Ectodermal cell (in vitro differentiated cells): ENCODE data around the gene SYDE2.

ENCODE experiments used
- H3K27ac ChIP-seq: 2 replicates; pipeline ENCODE4 v1.7.0; 2013; ENCODE audit warnings: mild to moderate bottlenecking, low read depth, low read length; ENCODE audit not compliant: insufficient read depth, poor library complexity, severe bottlenecking
- H3K27me3 ChIP-seq: 2 replicates; pipeline ENCODE4 v1.7.0; 2013; ENCODE audit warnings: mild to moderate bottlenecking, low read length; ENCODE audit not compliant: insufficient read depth, control insufficient read depth, poor library complexity, severe bottlenecking
- H3K36me3 ChIP-seq: one replicate; pipeline ENCODE4 v1.7.0; 2013; ENCODE audit warnings: low read length; ENCODE audit not compliant: control insufficient read depth, insufficient read depth
- H3K4me1 ChIP-seq: one replicate; pipeline ENCODE4 v1.7.0; 2013; ENCODE audit warnings: low read length; ENCODE audit not compliant: control insufficient read depth, insufficient read depth
- H3K4me3 ChIP-seq: 2 replicates; pipeline ENCODE4 v1.7.0; 2013; ENCODE audit warnings: low read depth, low read length, control low read depth; ENCODE audit not compliant: insufficient read depth
- H3K9me3 ChIP-seq: 2 replicates; pipeline ENCODE4 v1.7.0; 2013; ENCODE audit warnings: mild to moderate bottlenecking, low read length, moderate library complexity; ENCODE audit not compliant: control insufficient read depth
- WGBS, 2 experiments: methylation state at CpG; one replicate each; pipeline ENCODE4 v1.1.7; 2013; ENCODE audit warnings: missing lambda C conversion rate in 2 of 2; 5-methylcytosine and 5-hydroxymethylcytosine counted together

The SYDE2 gene

GRCh38 chr1:85216697-85217096, 15.9 kb upstream of the SYDE2 start:
- no peak overlapping the region for H3K4me3 ChIP-seq
- H3K27ac ChIP-seq: no peak overlapping the region
- no peaks in the 10 kb centered on the region for H3K36me3 ChIP-seq
- no peaks in the 10 kb centered on the region for H3K9me3 ChIP-seq
- no peaks in the 10 kb centered on the region for H3K27me3 ChIP-seq
- peaks cover 7% of the 10 kb centered on the region for H3K4me1 ChIP-seq

- H3K27me3 ChIP-seq: no peaks in the 10 kb centered on the region
- H3K4me1 ChIP-seq: no peaks in the 10 kb centered on the region
- WGBS, 2 experiments: 76 to 90% methylated on average over 4 of the region's 5 CpGs
- no peak overlapping the region for H3K4me3 ChIP-seq
- no peak overlapping the region for H3K27ac ChIP-seq
- no peaks in the 10 kb centered on the region for H3K36me3 ChIP-seq
- no peaks in the 10 kb centered on the region for H3K9me3 ChIP-seq
Measured at GRCh38 chr1:85214654-85215053, 13.8 kb upstream of the SYDE2 start.

DNA sequence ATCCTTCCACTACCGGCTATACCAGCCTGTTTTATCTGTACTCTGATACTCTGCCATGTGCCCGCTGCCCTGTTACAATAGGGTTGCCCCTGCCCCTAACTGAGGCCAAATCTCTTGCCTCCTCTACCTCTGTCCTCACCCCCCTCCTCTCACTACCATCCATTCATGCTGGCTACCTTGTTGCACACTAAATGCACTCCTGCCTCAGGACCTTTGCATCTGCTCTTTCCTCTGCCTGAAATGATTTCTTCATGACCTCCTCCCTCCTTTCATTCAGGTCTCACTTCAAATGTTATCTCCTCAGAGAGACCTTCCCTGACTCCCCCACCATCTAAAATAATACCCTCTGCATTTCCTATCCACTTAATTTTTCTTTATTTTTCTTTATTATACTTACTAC, 7.7 kb upstream of the SYDE2 start:
- no peaks in the 10 kb centered on the region for H3K9me3 ChIP-seq
- no peaks in the 10 kb centered on the region for H3K4me1 ChIP-seq
- no peak overlapping the region for H3K27ac ChIP-seq
- H3K27me3 ChIP-seq: no peaks in the 10 kb centered on the region
- H3K36me3 ChIP-seq: no peaks in the 10 kb centered on the region
- WGBS, 2 experiments: 91 to 95% methylated on average over 2 of the region's 2 CpGs
- no peak overlapping the region for H3K4me3 ChIP-seq

DNA sequence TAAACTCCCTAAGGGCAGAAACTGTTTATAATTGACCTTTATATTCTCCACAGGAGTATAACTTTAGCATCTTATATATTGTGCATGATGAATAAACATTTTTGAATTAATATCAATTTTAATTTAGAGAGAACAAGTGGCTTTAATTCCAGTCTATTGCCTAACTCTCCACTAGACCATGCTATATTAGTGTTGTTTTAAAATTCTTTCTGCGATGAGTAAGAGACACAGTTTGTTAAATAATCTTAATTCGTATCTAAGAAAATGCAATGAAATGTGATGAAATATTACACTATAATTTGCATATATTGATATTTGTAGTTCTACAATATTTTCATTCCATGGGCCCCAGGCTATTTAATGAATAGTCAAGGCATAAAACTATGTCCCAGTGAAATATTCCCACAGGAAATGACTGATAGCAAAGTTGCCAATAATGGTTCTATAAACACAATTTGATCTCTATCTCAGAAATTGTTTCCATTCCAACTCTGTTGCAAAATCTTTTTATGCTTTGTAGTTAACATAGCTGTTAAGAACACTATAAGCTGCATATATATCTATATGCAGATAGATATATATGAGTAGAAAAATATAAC, 2.9 kb upstream of the SYDE2 start:
- H3K4me3 ChIP-seq: no peak overlapping the region
- WGBS, 2 experiments: 100% methylated on average over 2 of the region's 2 CpGs; no CpG with 5 or more reads in 1 of the 2 experiments
- H3K27me3 ChIP-seq: peaks cover 9% of the 10 kb centered on the region

DNA sequence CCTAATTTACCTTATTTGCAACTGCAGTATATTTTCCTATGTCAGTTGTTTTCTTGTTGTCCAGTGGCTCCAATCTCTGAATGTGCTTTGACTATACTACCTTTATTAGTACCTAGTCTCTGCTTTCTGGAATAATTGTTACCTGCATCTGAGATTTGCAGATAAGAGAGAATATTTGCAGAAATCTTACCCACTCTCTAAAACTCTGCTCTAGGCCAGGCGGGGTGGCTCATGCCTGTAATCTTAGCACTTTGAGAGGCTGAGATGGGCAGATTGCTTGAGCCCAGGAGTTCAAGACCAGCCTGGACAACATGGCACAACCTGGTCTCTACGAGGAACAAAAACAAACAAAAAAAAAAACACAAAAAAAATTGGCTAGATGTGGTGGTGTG, 2.0 kb upstream of the SYDE2 start:
- 84% methylated on average over 2 of the region's 2 CpGs for WGBS, 2 experiments
- peaks cover 9% of the 10 kb centered on the region for H3K27me3 ChIP-seq
- no peak overlapping the region for H3K4me3 ChIP-seq
- H3K27ac ChIP-seq: no peak overlapping the region
- no peaks in the 10 kb centered on the region for H3K4me1 ChIP-seq
- no peaks in the 10 kb centered on the region for H3K36me3 ChIP-seq
- no peaks in the 10 kb centered on the region for H3K9me3 ChIP-seq

More for the DNA sequence above, 2.9 kb upstream of the SYDE2 start:
- no peaks in the 10 kb centered on the region for H3K36me3 ChIP-seq
- H3K27ac ChIP-seq: no peak overlapping the region
- no peaks in the 10 kb centered on the region for H3K4me1 ChIP-seq
- H3K9me3 ChIP-seq: no peaks in the 10 kb centered on the region

GRCh38 chr1:85202092-85202863, 1.5 kb upstream of the SYDE2 start:
- 20% methylated on average over 13 of the region's 14 CpGs for WGBS, 2 experiments
- no peaks in the 10 kb centered on the region for H3K4me1 ChIP-seq
- no peaks in the 10 kb centered on the region for H3K36me3 ChIP-seq
- peak overlapping the region; percentile 85 for H3K27ac ChIP-seq
- peak overlapping the region; percentile 91 for H3K4me3 ChIP-seq
- H3K27me3 ChIP-seq: peaks cover 9% of the 10 kb centered on the region
- H3K9me3 ChIP-seq: no peaks in the 10 kb centered on the region

DNA sequence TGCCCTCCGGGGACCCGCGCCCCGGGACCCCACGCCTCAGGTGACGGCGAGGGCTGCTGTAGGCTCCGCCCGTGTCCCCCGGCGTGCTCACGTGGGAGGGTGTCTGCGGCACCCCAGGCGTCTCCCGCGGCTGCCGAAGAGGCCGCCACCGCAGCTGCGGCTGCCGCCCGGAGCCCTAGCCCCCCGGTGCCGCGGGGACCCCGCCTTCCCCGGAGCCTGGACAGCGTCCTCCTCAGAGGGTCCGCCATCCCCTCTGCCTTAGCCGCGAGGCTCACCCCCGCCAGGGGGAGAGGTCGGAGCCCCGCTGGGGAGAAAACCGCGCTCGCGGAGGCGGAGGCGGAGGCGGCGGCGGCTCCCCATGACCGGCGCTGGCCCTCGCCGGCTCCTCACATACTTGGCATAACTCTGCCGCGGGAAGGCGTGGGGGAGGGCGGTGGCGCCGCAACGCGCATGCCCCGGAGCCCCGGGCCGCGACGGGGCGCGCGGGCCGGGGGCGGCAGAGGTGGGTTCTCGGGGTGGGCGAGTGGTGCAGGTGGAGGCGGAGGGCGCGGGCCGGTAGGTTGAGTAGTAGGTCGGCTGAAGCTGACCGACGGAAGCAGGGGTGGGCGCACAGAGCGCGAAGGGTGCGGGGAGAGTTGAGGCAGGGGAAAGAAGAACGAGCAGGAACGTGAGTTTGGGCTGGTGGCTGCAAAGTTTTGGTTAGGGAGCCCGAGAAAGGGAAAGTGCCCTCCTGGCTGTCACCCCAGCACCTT, 700 bp upstream of the SYDE2 start:
- no peaks in the 10 kb centered on the region for H3K4me1 ChIP-seq
- WGBS, 2 experiments: 0% methylated on average over 81 of the region's 81 CpGs
- peak overlapping the region; percentile 91 for H3K4me3 ChIP-seq
- H3K27me3 ChIP-seq: peaks cover 9% of the 10 kb centered on the region
- peak overlapping the region; percentile 85 for H3K27ac ChIP-seq
- no peaks in the 10 kb centered on the region for H3K36me3 ChIP-seq
- no peaks in the 10 kb centered on the region for H3K9me3 ChIP-seq

DNA sequence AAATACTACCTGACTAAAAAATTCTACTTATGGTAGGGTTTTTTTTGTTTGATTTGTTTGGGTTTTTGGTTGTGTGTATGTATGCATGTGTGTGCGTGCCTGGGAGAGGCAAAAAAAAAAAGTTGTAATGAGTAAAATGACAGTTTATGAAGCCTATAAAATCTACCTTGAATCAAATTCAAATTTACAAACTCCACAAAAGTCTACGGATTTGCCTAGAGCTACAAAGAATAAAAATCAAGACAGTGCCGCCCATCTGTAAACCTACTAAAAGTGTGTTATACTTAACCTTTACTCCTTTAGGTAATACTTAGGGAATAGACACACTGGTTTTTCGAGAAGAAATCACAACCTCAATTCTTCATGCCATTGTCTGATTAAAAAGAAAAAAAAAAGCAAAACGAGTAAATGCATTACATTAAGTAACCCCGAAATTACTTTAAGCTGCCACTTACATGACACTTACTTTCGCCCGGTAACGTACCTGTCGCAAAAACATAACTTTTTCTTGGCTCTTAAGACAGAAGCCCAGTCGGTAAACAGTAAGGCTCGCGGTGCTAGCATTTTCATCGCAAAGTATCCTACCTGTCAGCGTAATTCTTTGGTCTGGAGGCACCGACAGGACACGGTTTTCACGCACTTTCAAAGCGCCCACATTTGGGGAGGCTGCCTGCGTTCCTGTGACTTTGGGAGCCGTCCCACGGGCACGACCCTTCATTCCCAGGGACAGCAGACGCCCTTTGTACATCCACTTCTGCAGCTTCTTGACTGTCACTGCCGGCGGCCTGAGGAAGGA, 951 bp downstream of the SYDE2 start:
- Histone ChIP-seq H3K4me3 (peak overlapping the region; percentile 91), H3K27ac (no peak overlapping the region), H3K4me1 (peaks cover 3% of the 10 kb centered on the region), H3K9me3 (no peaks in the 10 kb centered on the region), H3K36me3 (peaks cover 1% of the 10 kb centered on the region), H3K27me3 (peaks cover 9% of the 10 kb centered on the region)
- WGBS, 2 experiments: 2 to 3% methylated on average over 25 to 26 of the region's 26 CpGs

DNA sequence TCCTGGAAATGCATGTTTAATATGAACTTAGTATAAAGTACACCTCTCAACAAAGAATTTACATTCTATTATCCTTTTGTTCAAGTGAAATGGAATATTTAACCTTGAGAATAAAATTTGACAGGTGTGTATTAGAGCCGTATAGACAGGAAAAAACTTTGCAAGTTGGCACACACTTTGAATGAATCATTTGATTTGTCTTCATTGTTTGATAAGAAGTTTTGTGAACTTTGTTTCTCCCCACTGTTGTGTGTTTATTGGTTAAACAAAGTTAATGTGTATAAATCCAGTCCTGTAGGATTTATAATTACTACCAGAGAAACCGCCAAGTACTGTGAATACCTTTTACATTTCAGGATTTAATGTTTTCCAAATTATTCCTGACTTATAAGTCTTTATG, 2.0 kb downstream of the SYDE2 start:
- Histone ChIP-seq H3K36me3 (peaks cover 5% of the 10 kb centered on the region), H3K4me3 (peak overlapping the region; percentile 91), H3K4me1 (peaks cover 3% of the 10 kb centered on the region), H3K27ac (no peak overlapping the region), H3K9me3 (no peaks in the 10 kb centered on the region), H3K27me3 (peaks cover 9% of the 10 kb centered on the region)
- 94 to 95% methylated on average over 1 to 2 of the region's 2 CpGs for WGBS, 2 experiments

GRCh38 chr1:85196358-85196757, 4.5 kb downstream of the SYDE2 start:
- no peak overlapping the region for H3K27ac ChIP-seq
- H3K9me3 ChIP-seq: no peaks in the 10 kb centered on the region
- no peak overlapping the region for H3K4me3 ChIP-seq
- H3K4me1 ChIP-seq: peaks cover 3% of the 10 kb centered on the region
- H3K27me3 ChIP-seq: peaks cover 5% of the 10 kb centered on the region
- peaks cover 5% of the 10 kb centered on the region for H3K36me3 ChIP-seq
